Epithelial cell of prostate (primary cell): ENCODE data around the gene PCBP1.
"Not testable (repeated sequence)": the region's sequence is repeated elsewhere in the genome, so short reads cannot be mapped to it uniquely, and the experiment has no call there.

Source experiments
- DNase-seq: peaks from one replicate; pipeline ENCODE4 v3.0.0-alpha.2; 2011; ENCODE audit warnings: low read depth, low spot score
- H3K27ac ChIP-seq: fragments of 450-650 bp; 2 replicates; pipeline ENCODE4 v1.5.1; 2017; ENCODE audit warnings: mild to moderate bottlenecking

The PCBP1 gene

GRCh38 chr2:70095720-70096670, 8.7 kb downstream of the PCBP1 start:
- no peak for DNase-seq
- peak overlapping the region; percentile 84 for H3K27ac ChIP-seq

GRCh38 chr2:70098032-70098431, 10.8 kb downstream of the PCBP1 start:
- no peak for DNase-seq
- no peak overlapping the region for H3K27ac ChIP-seq

GRCh38 chr2:70099270-70099669, 12.0 kb downstream of the PCBP1 start:
- no peak overlapping the region for H3K27ac ChIP-seq
- no peak for DNase-seq

- no peak overlapping the region for H3K27ac ChIP-seq
- DNase-seq, result no peak
Measured at GRCh38 chr2:70101174-70101573, 13.9 kb downstream of the PCBP1 start.

GRCh38 chr2:70101686-70102085, 14.4 kb downstream of the PCBP1 start:
- H3K27ac ChIP-seq, DNase-seq: not testable (repeated sequence)

GRCh38 chr2:70102323-70102905, 15.1 kb downstream of the PCBP1 start:
- not testable (repeated sequence) for DNase-seq

GRCh38 chr2:70103531-70104061, 16.3 kb downstream of the PCBP1 start:
- no peak for DNase-seq
- H3K27ac ChIP-seq, result no peak overlapping the region

More at GRCh38 chr2:70102323-70102905, 15.1 kb downstream of the PCBP1 start:
- H3K27ac ChIP-seq, result not testable (repeated sequence)

- H3K27ac ChIP-seq, result no peak overlapping the region
- no peak for DNase-seq
Measured at GRCh38 chr2:70104231-70105111, 17.2 kb downstream of the PCBP1 start.

- DNase-seq, H3K27ac ChIP-seq: not testable (repeated sequence)
Measured at GRCh38 chr2:70106138-70106537, 18.9 kb downstream of the PCBP1 start.

- not testable (repeated sequence) for DNase-seq, H3K27ac ChIP-seq
Measured at GRCh38 chr2:70110397-70110796, 23.1 kb downstream of the PCBP1 start.

- no peak for DNase-seq
- no peak overlapping the region for H3K27ac ChIP-seq
Measured at GRCh38 chr2:70111752-70112591, 24.7 kb downstream of the PCBP1 start.

- no peak overlapping the region for H3K27ac ChIP-seq
- no peak for DNase-seq
Measured at GRCh38 chr2:70113359-70114070, 26.2 kb downstream of the PCBP1 start.

GRCh38 chr2:70115646-70116442, 28.6 kb downstream of the PCBP1 start:
- no peak overlapping the region for H3K27ac ChIP-seq
- DNase-seq, result no peak

- H3K27ac ChIP-seq, result no peak overlapping the region
- no peak for DNase-seq
Measured at GRCh38 chr2:70116936-70117552, 29.8 kb downstream of the PCBP1 start.

GRCh38 chr2:70118798-70119454, 31.6 kb downstream of the PCBP1 start:
- H3K27ac ChIP-seq, result no peak overlapping the region
- DNase-seq, result no peak

GRCh38 chr2:70121627-70122372, 34.5 kb downstream of the PCBP1 start:
- no peak overlapping the region for H3K27ac ChIP-seq
- DNase-seq, result no peak
